ENCODE results near the gene HHAT. TPM values are rescaled to one million over a fixed set of nuclear protein-coding genes. Genes with fewer than 3 reads are reported as not detected.

HHAT gene
- polyA plus RNA-seq, 2 of the 4 experiments (the other 2 are of a cell fraction): 3.8 to 4.5 TPM

GRCh38 chr1:210685295-210685650 is 356.6 kb downstream of the HHAT start:
- POLR2A ChIA-PET: no interaction called here
- FAIRE-seq (no peak), DNase-seq (ENCODE audit: low read depth in 1 of 2, low spot score in 1 of 2) (no peak), ATAC-seq (no peak)
- no peak overlapping the region; a peak in 1 of 6 replicates for H3K27ac ChIP-seq
- CTCF ChIA-PET: no interaction called here
- TF ChIP-seq HEYL (CRISPR knock-in tag; IDR thresholded peaks at IDR 0.05) (no peak), ZNF302 (CRISPR knock-in tag; IDR thresholded peaks at IDR 0.05) (no peak), MYC (IDR thresholded peaks at IDR 0.05; ENCODE audit: borderline replicate concordance, low read length) (no peak), JUNB (IDR thresholded peaks at IDR 0.05) (no peak)
- no peak overlapping the region for H3K4me3 ChIP-seq
- no peak overlapping the region for H3K4me2 ChIP-seq
- WGBS (ENCODE audit: missing lambda C conversion rate): 85% methylated on average over 3 of the region's 3 CpGs
- H3K9me3 ChIP-seq: no peaks in the 10 kb centered on the region
- H3K4me1 ChIP-seq: peaks cover 40% of the 10 kb centered on the region

GRCh38 chr1:210686841-210687240 is 358.1 kb downstream of the HHAT start:
- Histone ChIP-seq H3K4me3 (no peak overlapping the region), H3K4me2 (peak overlapping the region; percentile 48), H3K27ac (peak overlapping the region; percentile 59 to 79; a peak in 5 of 6 replicates), H3K4me1 (peaks cover 42% of the 10 kb centered on the region), H3K9me3 (no peaks in the 10 kb centered on the region)
- 50% methylated on average over 3 of the region's 3 CpGs for WGBS (ENCODE audit: missing lambda C conversion rate)
- peak in 1 of 2 experiments; percentile 54 for DNase-seq (ENCODE audit: low read depth in 1 of 2, low spot score in 1 of 2)
- TF ChIP-seq KDM1A (IDR thresholded peaks at IDR 0.05; ENCODE audit: low read depth): no peak
- TF ChIP-seq RAD21 (conservative IDR thresholded peaks at IDR 0.05 in 1 of 2, IDR thresholded peaks at IDR 0.05 in 1 of 2): no peak
- TF ChIP-seq ZNF302 (CRISPR knock-in tag; IDR thresholded peaks at IDR 0.05): no peak
- no peak for TF ChIP-seq MAFK (IDR thresholded peaks at IDR 0.05; ENCODE audit: partially characterized antibody)
- TF ChIP-seq POLR2AphosphoS2 (conservative IDR thresholded peaks at IDR 0.05; ENCODE audit: low read length): no peak
- TF ChIP-seq PHF8 (IDR thresholded peaks at IDR 0.05; ENCODE audit: borderline replicate concordance, low read depth): no peak
- no peak for TF ChIP-seq GATA3 (IDR thresholded peaks at IDR 0.05; ENCODE audit: borderline replicate concordance)
- no peak for TF ChIP-seq MAX (IDR thresholded peaks at IDR 0.05)
- TF ChIP-seq REST (IDR thresholded peaks at IDR 0.05): no peak
- no peak for TF ChIP-seq ZC3H11A (IDR thresholded peaks at IDR 0.05)
- TF ChIP-seq HEYL (CRISPR knock-in tag; IDR thresholded peaks at IDR 0.05): no peak
- no peak for TF ChIP-seq NR3C1 (IDR thresholded peaks at IDR 0.05)
- TF ChIP-seq HOXA7 (CRISPR knock-in tag; IDR thresholded peaks at IDR 0.05): no peak
- TF ChIP-seq FOSB (CRISPR knock-in tag; IDR thresholded peaks at IDR 0.05): no peak
- ChIA-PET CTCF (interaction anchor here (1.0 kb wide), 1 partner anchor 447 kb away, joined by 4 read pairs; the partner anchor contains the start of gene KCNH1), POLR2A (no interaction called here)
- peak in 1 of 2 experiments; percentile 18; a peak in 3 of 6 replicates for ATAC-seq
- no peak for FAIRE-seq

- ATAC-seq (peak; percentile 59 to 75; a peak in 4 of 6 replicates), FAIRE-seq (no peak), DNase-seq (ENCODE audit: low read depth in 1 of 2, low spot score in 1 of 2) (peak; percentile 25 to 53)
- TF ChIP-seq CTCF (IDR thresholded peaks at IDR 0.05) (no peak), MAX (IDR thresholded peaks at IDR 0.05) (0 out of 2 replicates have a peak, but pooled peaks have one; percentile 25), NFE2L2 (conservative IDR thresholded peaks at IDR 0.05; ENCODE audit: low read length) (0 out of 2 replicates have a peak, but pooled peaks have one; percentile 12), MAFK (IDR thresholded peaks at IDR 0.05; ENCODE audit: partially characterized antibody) (peak; percentile 33), USF2 (IDR thresholded peaks at IDR 0.05) (no peak), FOSL2 (IDR thresholded peaks at IDR 0.05) (no peak), FOSL2 (CRISPR knock-in tag; IDR thresholded peaks at IDR 0.05) (peak; percentile 43; the same call in 1 of the 2 replicates), PBX3 (IDR thresholded peaks at IDR 0.05) (no peak), KDM1A (IDR thresholded peaks at IDR 0.05; ENCODE audit: low read depth) (no peak), ELK1 (IDR thresholded peaks at IDR 0.05; ENCODE audit: low read depth, low read length) (no peak), EHMT2 (IDR thresholded peaks at IDR 0.05; ENCODE audit: low read depth) (no peak)
- POLR2A ChIA-PET: no interaction called here
- H3K4me2 ChIP-seq: peak overlapping the region; percentile 48
- H3K9me3 ChIP-seq: no peaks in the 10 kb centered on the region
- 65% methylated on average over 7 of the region's 7 CpGs for WGBS (ENCODE audit: missing lambda C conversion rate)
- H3K27ac ChIP-seq: peak overlapping the region; percentile 59 to 79
- H3K4me3 ChIP-seq: no peak overlapping the region
- CTCF ChIA-PET: no interaction called here
- peaks cover 42% of the 10 kb centered on the region for H3K4me1 ChIP-seq
Measured at GRCh38 chr1:210687582-210688279, 359.0 kb downstream of the HHAT start.
